Heart left ventricle (tissue), 16 donors: ENCODE data around the gene LAMP1. TPM values are rescaled to one million over a fixed set of nuclear protein-coding genes. Genes with fewer than 3 reads are reported as not detected.
"Not testable (repeated sequence)": the region's sequence is repeated elsewhere in the genome, so short reads cannot be mapped to it uniquely, and the experiment has no call there.

Experiments
- ATAC-seq, 4 donors: fragments of 200-7000 bp; cut with Tn5 transposase; one replicate each; pipeline ENCODE4 v1.9.1; 2020 to 2022; ENCODE audit warnings: moderate library complexity in 4 of 4, mild to moderate bottlenecking in 3 of 4, moderate number of reproducible peaks in 1 of 4
- DNase-seq, 5 donors: peaks; one replicate each; pipeline ENCODE4 v3.0.0-alpha.2; 2020
- H3K27ac ChIP-seq, 12 donors: fragments of 200-600 bp; sonication (generic) in 4 of 12; one replicate each; pipeline versions ENCODE4 v1.5.0 to v1.8.0; 2016 to 2022; ENCODE audit warnings: mild to moderate bottlenecking in 2 of 12
- H3K27me3 ChIP-seq, 9 donors: fragments of 200-600 bp; sonication (generic) in 2 of 9; one replicate each; pipeline versions ENCODE4 v1.5.1 to v1.8.0; 2016 to 2022; ENCODE audit warnings: mild to moderate bottlenecking in 3 of 9
- H3K36me3 ChIP-seq, 9 donors: fragments of 200-600 bp; sonication (generic) in 2 of 9; one replicate each; pipeline versions ENCODE4 v1.5.0 to v1.8.0; 2018 to 2022; ENCODE audit warnings: mild to moderate bottlenecking in 2 of 9
- H3K4me1 ChIP-seq, 12 donors: fragments of 200-600 bp; sonication (generic) in 4 of 12; one replicate each; pipeline versions ENCODE4 v1.5.0 to v1.8.0; 2016 to 2022; ENCODE audit warnings: mild to moderate bottlenecking in 3 of 12
- H3K4me3 ChIP-seq, 12 donors: fragments of 200-600 bp; sonication (generic) in 4 of 12; one replicate each; pipeline versions ENCODE4 v1.5.0 to v1.8.0; 2017 to 2022; ENCODE audit warnings: mild to moderate bottlenecking in 9 of 12, moderate library complexity in 4 of 12
- H3K9me3 ChIP-seq, 12 donors: fragments of 200-600 bp; sonication (generic) in 4 of 12; one replicate each; pipeline versions ENCODE4 v1.5.0 to v1.8.0; 2016 to 2022; ENCODE audit warnings: mild to moderate bottlenecking in 1 of 12
- CTCF ChIP-seq, 12 donors: fragments of 200-600 bp; sonication (generic) in 4 of 12; IDR thresholded peaks; one replicate each; pipeline versions ENCODE4 v1.5.0 to v1.8.0; 2018 to 2022; ENCODE audit warnings: antibody characterized with exemption in 12 of 12, mild to moderate bottlenecking in 5 of 12
- POLR2A ChIP-seq, 2 donors: fragments of 450-650 bp; IDR thresholded peaks; one replicate each; pipeline ENCODE4 v1.6.1; 2017; ENCODE audit warnings: antibody characterized with exemption in 2 of 2, mild to moderate bottlenecking in 2 of 2, moderate library complexity in 2 of 2
- WGBS, 4 donors: extraction: QIAGEN DNeasy Blood & Tissue Kit in 2 of 4; methylation state at CpG; one replicate each; pipeline versions ENCODE4 v1.1.5 to v1.1.7; 2013 to 2018; 5-methylcytosine and 5-hydroxymethylcytosine counted together
- intact Hi-C, 10 donors: fragments of 100-400 bp; cut with DNase I; formaldehyde crosslinking; loops; one replicate each; pipeline versions ENCODE4 v1.11.1 to v1.14.2; 2022
- long read RNA-seq, 3 donors: library from polyadenylated mRNA; unstranded; transcript quantifications; one replicate each; pipeline ENCODE4 v2.0.0, GENCODE V29; 2020 to 2021
- polyA plus RNA-seq, 2 donors: library from polyadenylated mRNA; stranded (reverse); fragments of 200-250 nt; gene quantifications; one replicate each; pipeline ENCODE4 v1.2.3, GENCODE V29; 2013
- total RNA-seq, 9 donors: library from RNA; depleted of rRNA in 2 of 9; stranded (reverse); fragments of >200 nt in 2 of 9; fragmentation: NEBNext Ultra II Directional in 3 of 9; extraction: Animal tissue kit (Norgen Biotek cat#: 25700) in 3 of 9; gene quantifications; one replicate each; pipeline versions ENCODE4 v1.1.0 to v1.2.4, GENCODE V29; 2016 to 2023
- donor health status: ischemic (EF 13 %, LVEDD 7.1; RV severe dilation, severe dysfunction).
- donor health status: healthy with polysubstance abuse.
- donor health status: DM: no; HTN: yes; CAD: no.
- donor health status: DM: no; HTN: no; CAD: no.
- donor health status: ischemic (EF 25% LVEDD 6.9; RV normal size, moderate dysfunction).
- donor health status: ischemic (EF 25% LVEDD 5.7; RV mildly dilated, moderate dysfunction).
- donor health status: healthy.
- donor health status: DM: yes; HTN: yes; CAD: no.
- donor health status: ischemic (EF 35%, LVEDD 5.7; RV mildly dilated, moderate dysfunction).
- donor health status: nonischemic (EF 11% LVEDD 7.7; RV severe dilation, severe dysfunction).
- donor health status: DM: yes; HTN: yes; CAD: no.
- donor health status: PGD.
- donor health status: ischemic (EF 29% LVEDD 5.4; RV normal size, mild dysfunction).
- donor health status: nonischemic (EF 23%, LVEDD 6.1; RV moderate dilation, normal function).

LAMP1 gene
- total RNA-seq (100 to 1,000 TPM in 5 of 9 donors, 10 to 100 TPM in 4; 77.5 to 214 (median 101) TPM), polyA plus RNA-seq (10 to 100 TPM; 41.4 to 96.1 TPM)
- long read RNA-seq, donor 1, transcript LAMP1-201 (9 exons, 2,699 nt): major isoform, 155 of 185 reads
- long read RNA-seq, donor 1, partial matches to known transcripts: 22 of 185 reads
- long read RNA-seq, donor 1, other reads (novel, unspliced or antisense): 8 of 185 reads
- long read RNA-seq, donor 2, partial matches to known transcripts: 2 of 7 reads
- long read RNA-seq, donor 2, other reads (novel, unspliced or antisense): 2 of 7 reads
- long read RNA-seq, donor 3, transcript LAMP1-201 (9 exons, 2,699 nt): major isoform, 169 of 201 reads
- long read RNA-seq, donor 3, partial matches to known transcripts: 17 of 201 reads
- long read RNA-seq, donor 3, other reads (novel, unspliced or antisense): 15 of 201 reads

GRCh38 chr13:113296823-113297369 lies at the start of gene LAMP1:
Gene LAMP1 (plus strand): TSS chr13:113297239. CDS start chr13:113297435, 196 bp downstream.
- WGBS, 4 donors: 0 to 1% (median 0%) methylated on average over 41 to 74 of the region's 74 CpGs
- Histone ChIP-seq H3K27me3 (peaks cover 0 to 3% (median 0%) of the 10 kb centered on the region in 9 donors), H3K36me3 (peaks cover 0 to 9% (median 0%) of the 10 kb centered on the region in 9 donors), H3K9me3 (no peaks in the 10 kb centered on the region), H3K4me1 (peaks cover 0 to 53% (median 23%) of the 10 kb centered on the region in 12 donors), H3K27ac (peak within 1 kb of the TSS; percentile 53 to 95 (median 92)), H3K4me3 (peak within 1 kb of the TSS; percentile 77 to 98 (median 88))
- TF ChIP-seq CTCF (IDR thresholded peaks at IDR 0.05) (peak in 1 of 12 donors; percentile 12), POLR2A (IDR thresholded peaks at IDR 0.05) (peak in 1 of 2 donors; percentile 74)
- intact Hi-C loops: loop anchor here in 4 of 10 donors (5.0 to 10.0 kb wide), 3 partner anchors 80 to 98 kb away; no protein-coding TSS in a partner anchor
- peak; percentile 97 to 100 (median 99) for DNase-seq
- peak; percentile 91 to 95 (median 94) for ATAC-seq

- Histone ChIP-seq H3K4me1 (no peaks in the 10 kb centered on the region), H3K36me3 (peaks cover 2 to 100% (median 98%) of the 10 kb centered on the region in 9 donors), H3K9me3 (no peaks in the 10 kb centered on the region), H3K27ac (no peak overlapping the region), H3K4me3 (no peak overlapping the region), H3K27me3 (no peaks in the 10 kb centered on the region)
- 77 to 87% (median 86%) methylated on average over 11 of the region's 11 CpGs for WGBS, 4 donors
- ATAC-seq: no peak
- TF ChIP-seq CTCF (IDR thresholded peaks at IDR 0.05): no peak
- TF ChIP-seq POLR2A (IDR thresholded peaks at IDR 0.05): no peak
- no peak for DNase-seq
- intact Hi-C loops: no loop called here
These were observed 44.4 kb upstream of the LAMP1 start for GRCh38 chr13:113252516-113253095.

GRCh38 chr13:113257908-113258307 lies 39.1 kb upstream of the LAMP1 start:
- intact Hi-C loops, H3K4me1 ChIP-seq, DNase-seq, ATAC-seq, H3K27me3 ChIP-seq, H3K9me3 ChIP-seq, H3K4me3 ChIP-seq: not testable (repeated sequence)
- Histone ChIP-seq H3K27ac (peak overlapping the region in 1 of 12 donors; percentile 23), H3K36me3 (peaks cover 0 to 98% (median 94%) of the 10 kb centered on the region in 9 donors)
- 92 to 98% (median 97%) methylated on average over 6 of the region's 6 CpGs for WGBS, 4 donors

- Histone ChIP-seq H3K36me3 (peaks cover 0 to 98% (median 93%) of the 10 kb centered on the region in 9 donors), H3K27me3 (no peaks in the 10 kb centered on the region), H3K9me3 (no peaks in the 10 kb centered on the region), H3K4me3 (no peak overlapping the region), H3K27ac (peak overlapping the region in 1 of 12 donors; percentile 23), H3K4me1 (no peaks in the 10 kb centered on the region)
- intact Hi-C loops: no loop called here
- no peak for ATAC-seq
- TF ChIP-seq POLR2A (IDR thresholded peaks at IDR 0.05): no peak
- no peak for TF ChIP-seq CTCF (IDR thresholded peaks at IDR 0.05)
- no peak for DNase-seq
- 92 to 96% (median 93%) methylated on average over 5 of the region's 5 CpGs for WGBS, 4 donors
These were observed 38.6 kb upstream of the LAMP1 start for GRCh38 chr13:113258321-113259054.
